Endodermal cell (in vitro differentiated cells): ENCODE results near the gene DMWD. TPM values are rescaled to one million over a fixed set of nuclear protein-coding genes. Genes with fewer than 3 reads are reported as not detected.

ENCODE experiments used
- DNase-seq: peaks from one replicate; pipeline ENCODE4 v3.0.0-alpha.2; 2017
- H3K27ac ChIP-seq: 2 replicates; pipeline ENCODE4 v1.5.1; 2013; ENCODE audit warnings: mild to moderate bottlenecking, low read depth, low read length, moderate library complexity
- H3K27me3 ChIP-seq: 2 replicates; pipeline ENCODE4 v1.6.1; 2013; ENCODE audit warnings: mild to moderate bottlenecking, low read length, moderate library complexity; ENCODE audit not compliant: insufficient read depth, control insufficient read depth, poor library complexity, severe bottlenecking
- H3K36me3 ChIP-seq: 2 replicates; pipeline ENCODE4 v1.7.0; 2013; ENCODE audit warnings: mild to moderate bottlenecking, low read length, moderate library complexity; ENCODE audit not compliant: control insufficient read depth, insufficient read depth
- H3K4me1 ChIP-seq: one replicate; pipeline ENCODE4 v1.7.0; 2013; ENCODE audit warnings: low read length; ENCODE audit not compliant: control insufficient read depth, insufficient read depth
- H3K4me3 ChIP-seq: 2 replicates; pipeline ENCODE4 v1.5.1; 2013; ENCODE audit warnings: mild to moderate bottlenecking, low read length, moderate library complexity
- H3K9ac ChIP-seq: 2 replicates; pipeline ENCODE4 v1.6.1; 2013; ENCODE audit warnings: mild to moderate bottlenecking, low read length, moderate library complexity; ENCODE audit not compliant: poor library complexity, severe bottlenecking; ENCODE audit errors: extremely low read depth
- H3K9me3 ChIP-seq: 2 replicates; pipeline ENCODE4 v1.6.1; 2013; ENCODE audit warnings: mild to moderate bottlenecking, low read length, moderate library complexity; ENCODE audit not compliant: control insufficient read depth
- H3K27ac Mint-ChIP-seq: 2 replicates; pipeline ENCODE4 v1.8.0; 2020; ENCODE audit warnings: mixed read lengths
- H3K27me3 Mint-ChIP-seq: 2 replicates; pipeline ENCODE4 v1.8.0; 2021; ENCODE audit warnings: mild to moderate bottlenecking, mixed read lengths; ENCODE audit not compliant: insufficient read depth
- H3K36me3 Mint-ChIP-seq: 2 replicates; pipeline ENCODE4 v1.8.0; 2020; ENCODE audit warnings: low read depth, mixed read lengths
- H3K4me1 Mint-ChIP-seq: 2 replicates; pipeline ENCODE4 v1.8.0; 2020; ENCODE audit warnings: mixed read lengths
- H3K4me3 Mint-ChIP-seq: 2 replicates; pipeline ENCODE4 v1.8.0; 2020; ENCODE audit warnings: mild to moderate bottlenecking, moderate library complexity, mixed read lengths
- H3K9me3 Mint-ChIP-seq: 2 replicates; pipeline ENCODE4 v1.8.0; 2020; ENCODE audit warnings: mild to moderate bottlenecking, mixed read lengths
- CTCF ChIP-seq: fragments of 200-600 bp; sonication (generic); conservative IDR thresholded peaks from 2 replicates; pipeline ENCODE4 v1.5.0; 2021; ENCODE audit warnings: antibody characterized with exemption, mild to moderate bottlenecking
- WGBS, 2 experiments: methylation state at CpG; one replicate each; pipeline versions ENCODE4 v1.1.5 to v1.1.7; 2013; ENCODE audit warnings: missing lambda C conversion rate in 2 of 2, mixed read lengths in 1 of 2; ENCODE audit not compliant: insufficient coverage in 1 of 2, insufficient read length in 1 of 2; 5-methylcytosine and 5-hydroxymethylcytosine counted together
- total RNA-seq, 2 donors: library from RNA; stranded (reverse); fragmentation: NEBNext Ultra II Directional in 1 of 2; extraction: Animal tissue kit (Norgen Biotek cat#: 25700) in 1 of 2; gene quantifications; 2 replicates in 1 of 2; 3 replicates in 1 of 2; pipeline ENCODE4 v1.2.1, GENCODE V29; 2021

DMWD gene
- total RNA-seq, 2 donors from 2014 or later = 86.4 to 86.9 TPM

- no peak for DNase-seq
- no peak for TF ChIP-seq CTCF
- no peak overlapping the region for H3K4me3 Mint-ChIP-seq
- 99 to 100% methylated on average over 1 to 5 of the region's 5 CpGs for WGBS, 2 experiments
- Histone ChIP-seq H3K27ac (no peak overlapping the region), H3K9ac (no peak overlapping the region), H3K36me3 (peaks cover 69% of the 10 kb centered on the region), H3K27me3 (no peaks in the 10 kb centered on the region), H3K9me3 (no peaks in the 10 kb centered on the region), H3K4me3 (no peak overlapping the region), H3K4me1 (peaks cover 4% of the 10 kb centered on the region)
- H3K9me3 Mint-ChIP-seq = no peaks in the 10 kb centered on the region
- peaks cover 63% of the 10 kb centered on the region for H3K36me3 Mint-ChIP-seq
- no peaks in the 10 kb centered on the region for H3K4me1 Mint-ChIP-seq
- H3K27ac Mint-ChIP-seq = no peak overlapping the region
- H3K27me3 Mint-ChIP-seq = no peaks in the 10 kb centered on the region
Observed at GRCh38 chr19:45822716-45823115, 30.1 kb upstream of the DMWD start.

GRCh38 chr19:45821570-45821969 is 28.9 kb upstream of the DMWD start:
- H3K4me1 Mint-ChIP-seq = peaks cover 7% of the 10 kb centered on the region
- Histone ChIP-seq H3K4me3 (no peak overlapping the region), H3K27ac (no peak overlapping the region), H3K36me3 (peaks cover 59% of the 10 kb centered on the region), H3K4me1 (peaks cover 13% of the 10 kb centered on the region), H3K9me3 (no peaks in the 10 kb centered on the region), H3K27me3 (no peaks in the 10 kb centered on the region), H3K9ac (no peak overlapping the region)
- DNase-seq = no peak
- H3K36me3 Mint-ChIP-seq = peaks cover 53% of the 10 kb centered on the region
- TF ChIP-seq CTCF = no peak
- H3K27ac Mint-ChIP-seq = peak overlapping the region; percentile 72
- H3K9me3 Mint-ChIP-seq = no peaks in the 10 kb centered on the region
- no peak overlapping the region for H3K4me3 Mint-ChIP-seq
- WGBS, 2 experiments = 75 to 84% methylated on average over 4 to 10 of the region's 10 CpGs
- H3K27me3 Mint-ChIP-seq = no peaks in the 10 kb centered on the region

- Mint-ChIP-seq H3K9me3 (no peaks in the 10 kb centered on the region), H3K4me3 (no peak overlapping the region), H3K27me3 (no peaks in the 10 kb centered on the region), H3K27ac (peak overlapping the region; percentile 72), H3K36me3 (peaks cover 49% of the 10 kb centered on the region), H3K4me1 (peaks cover 7% of the 10 kb centered on the region)
- H3K27ac ChIP-seq = no peak overlapping the region
- no peaks in the 10 kb centered on the region for H3K27me3 ChIP-seq
- no peak for TF ChIP-seq CTCF
- peaks cover 15% of the 10 kb centered on the region for H3K4me1 ChIP-seq
- peak; percentile 42 for DNase-seq
- WGBS, 2 experiments = 94 to 98% methylated on average over 8 of the region's 8 CpGs
- H3K9me3 ChIP-seq = no peaks in the 10 kb centered on the region
- no peak overlapping the region for H3K9ac ChIP-seq
- H3K36me3 ChIP-seq = peaks cover 54% of the 10 kb centered on the region
- H3K4me3 ChIP-seq = no peak overlapping the region
Observed at GRCh38 chr19:45821103-45821521, 28.5 kb upstream of the DMWD start.
